ENCODE measurements around the gene SC5D. TPM values are rescaled to one million over a fixed set of nuclear protein-coding genes. Genes with fewer than 3 reads are reported as not detected.

Gene SC5D
- 10 to 100 TPM; 16.3 to 43.4 (median 29.8) TPM for total RNA-seq

DNA sequence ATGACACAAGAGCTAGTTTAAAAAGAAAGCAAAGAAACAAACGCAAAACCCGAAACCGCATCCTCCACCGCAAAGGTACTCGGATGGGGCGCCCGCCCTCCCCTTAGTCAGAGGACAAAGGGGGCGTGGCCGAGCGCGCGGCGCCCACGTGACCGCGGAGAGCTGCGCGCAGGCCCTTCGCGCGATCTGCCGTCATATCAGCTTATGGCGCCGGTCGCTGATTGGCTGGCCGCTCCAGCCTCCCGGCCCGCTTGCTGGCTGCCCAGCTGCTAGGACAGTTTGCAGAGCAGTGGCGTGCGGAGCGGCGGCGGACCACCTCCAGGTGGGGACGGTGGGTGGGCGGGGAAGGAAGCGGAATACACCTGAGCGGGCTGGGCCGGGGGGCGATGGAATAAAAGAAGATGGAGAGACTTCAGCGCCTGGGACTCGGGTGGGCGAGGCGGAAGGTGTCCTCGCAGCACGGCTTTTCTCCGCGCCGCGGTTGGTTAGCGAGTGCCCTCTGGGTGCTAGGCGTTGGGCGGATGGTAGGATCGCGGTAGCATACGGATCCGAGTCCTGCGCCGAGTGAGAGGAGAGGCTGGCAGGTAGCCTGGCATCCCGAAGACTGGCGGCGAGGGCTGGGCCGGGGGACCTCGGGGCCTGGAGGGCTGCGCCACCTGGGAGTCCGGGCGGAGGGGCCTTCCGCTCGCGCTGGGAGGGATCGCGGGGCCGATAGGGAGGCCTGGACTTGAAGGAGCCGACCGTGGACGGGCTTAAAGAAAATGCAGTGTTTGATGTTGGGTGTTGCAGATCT, at the start of gene SC5D:
Gene SC5D, plus strand, starts transcription at position 277 of the 793 bp plus-strand sequence. CDS start 10,605 bp downstream, outside the sequence.
- Histone ChIP-seq H3K36me3 (no peaks in the 10 kb centered on the region), H3K9me3 (no peaks in the 10 kb centered on the region), H3K4me1 (peaks cover 20% of the 10 kb centered on the region), H3K4me3 (peak within 1 kb of the TSS; percentile 79), H3K27me3 (no peaks in the 10 kb centered on the region), H3K27ac (peak within 1 kb of the TSS; percentile 84)
- peak in 1 of 2 donors; percentile 55 for TF ChIP-seq POLR2A (IDR thresholded peaks at IDR 0.05)
- TF ChIP-seq EP300 (IDR thresholded peaks at IDR 0.05) = no peak
- under 1% methylated on average over 38 of the region's 75 CpGs for WGBS
- peak; percentile 95 to 97 for DNase-seq (ENCODE audit: low spot score in 2 of 2)

GRCh38 chr11:121244884-121245283, 47.7 kb upstream of the SC5D start:
- no peaks in the 10 kb centered on the region for H3K27me3 ChIP-seq
- no peak overlapping the region for H3K27ac ChIP-seq
- TF ChIP-seq POLR2AphosphoS5 (IDR thresholded peaks at IDR 0.05) (no peak), CTCF (IDR thresholded peaks at IDR 0.05) (no peak), EP300 (IDR thresholded peaks at IDR 0.05) (no peak), POLR2A (IDR thresholded peaks at IDR 0.05) (no peak)
- no peak for DNase-seq (ENCODE audit: low spot score in 2 of 2)
- no peak overlapping the region for H3K4me3 ChIP-seq
- 71% methylated on average over 9 of the region's 10 CpGs for WGBS
- H3K36me3 ChIP-seq = no peaks in the 10 kb centered on the region
- peaks cover 3% of the 10 kb centered on the region for H3K4me1 ChIP-seq
- no peaks in the 10 kb centered on the region for H3K9me3 ChIP-seq

DNA sequence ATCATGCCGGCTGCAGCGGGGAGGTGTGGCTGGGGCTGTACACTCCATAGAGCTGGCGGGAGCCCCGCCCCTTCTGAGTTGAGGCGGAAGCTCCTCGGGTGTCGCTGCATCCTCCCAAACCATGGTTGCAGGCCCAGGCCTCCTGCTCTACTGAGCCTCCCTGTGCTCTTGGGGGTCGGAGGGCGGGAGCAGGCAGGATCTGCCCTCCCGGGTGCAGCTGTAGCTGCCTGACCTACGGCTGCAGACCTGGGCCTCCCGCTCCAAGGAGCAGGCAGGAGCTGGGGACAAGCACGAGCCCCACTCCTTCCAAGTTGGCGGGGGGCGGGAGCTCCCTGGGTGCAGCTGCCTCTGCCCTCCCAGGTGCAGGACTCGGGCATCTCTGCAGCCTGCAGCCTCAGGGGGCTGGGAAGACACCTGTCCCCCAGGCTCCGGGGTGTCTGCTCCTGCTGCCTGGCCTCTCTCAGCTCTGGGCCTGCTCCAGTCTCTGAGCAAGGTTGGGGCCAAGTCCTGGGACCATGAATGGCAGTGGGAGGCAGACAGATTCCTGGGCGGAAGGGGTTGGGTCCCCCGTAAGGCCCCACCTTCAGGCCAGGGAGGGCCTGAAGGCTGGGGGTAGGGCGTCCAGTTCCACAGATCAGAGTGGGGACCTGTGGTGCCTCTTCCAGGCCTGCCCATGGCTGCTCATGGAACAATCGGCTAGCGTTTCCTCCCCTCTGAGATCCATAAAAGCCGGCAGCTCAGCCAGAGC, 46.4 kb upstream of the SC5D start:
- 78% methylated on average over 9 of the region's 23 CpGs for WGBS
- no peaks in the 10 kb centered on the region for H3K36me3 ChIP-seq
- no peaks in the 10 kb centered on the region for H3K27me3 ChIP-seq
- H3K4me3 ChIP-seq = no peak overlapping the region
- no peaks in the 10 kb centered on the region for H3K4me1 ChIP-seq
- no peak overlapping the region for H3K27ac ChIP-seq
- TF ChIP-seq POLR2AphosphoS5 (IDR thresholded peaks at IDR 0.05) = no peak
- TF ChIP-seq POLR2A (IDR thresholded peaks at IDR 0.05) = no peak
- no peak for TF ChIP-seq CTCF (IDR thresholded peaks at IDR 0.05)
- no peak for TF ChIP-seq EP300 (IDR thresholded peaks at IDR 0.05)
- no peak for DNase-seq (ENCODE audit: low spot score in 2 of 2)
- H3K9me3 ChIP-seq = no peaks in the 10 kb centered on the region

GRCh38 chr11:121246769-121247035, 45.9 kb upstream of the SC5D start:
- Histone ChIP-seq H3K36me3 (no peaks in the 10 kb centered on the region), H3K4me3 (no peak overlapping the region), H3K27ac (no peak overlapping the region), H3K27me3 (no peaks in the 10 kb centered on the region), H3K4me1 (no peaks in the 10 kb centered on the region), H3K9me3 (no peaks in the 10 kb centered on the region)
- 81% methylated on average over 3 of the region's 3 CpGs for WGBS
- DNase-seq (ENCODE audit: low spot score in 2 of 2) = no peak
- TF ChIP-seq CTCF (IDR thresholded peaks at IDR 0.05) = no peak
- no peak for TF ChIP-seq POLR2AphosphoS5 (IDR thresholded peaks at IDR 0.05)
- TF ChIP-seq EP300 (IDR thresholded peaks at IDR 0.05) = no peak
- no peak for TF ChIP-seq POLR2A (IDR thresholded peaks at IDR 0.05)

DNA sequence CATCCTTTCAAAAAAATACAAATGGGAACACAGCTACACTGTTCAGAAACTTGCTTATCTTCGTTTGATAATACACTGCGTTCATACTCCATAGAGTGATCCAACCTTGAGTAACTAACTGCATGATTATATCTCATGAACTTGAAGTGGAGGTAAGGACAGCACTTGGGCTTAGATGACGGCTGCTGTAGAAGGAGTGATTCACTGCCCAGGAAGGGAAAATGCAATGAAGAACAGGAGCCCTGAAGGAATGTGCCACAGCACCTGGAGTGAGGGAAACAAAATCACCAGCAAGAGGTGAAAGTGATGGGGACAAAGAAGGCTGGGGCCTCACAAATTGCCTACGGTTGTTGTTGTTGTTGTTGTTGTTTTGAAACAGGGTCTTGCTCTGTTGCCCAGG, 44.1 kb upstream of the SC5D start:
- Histone ChIP-seq H3K27me3 (no peaks in the 10 kb centered on the region), H3K27ac (no peak overlapping the region)
- WGBS = 85% methylated on average over 4 of the region's 4 CpGs

More for the DNA sequence above, 44.1 kb upstream of the SC5D start:
- no peaks in the 10 kb centered on the region for H3K9me3 ChIP-seq
- no peaks in the 10 kb centered on the region for H3K4me1 ChIP-seq
- TF ChIP-seq POLR2A (IDR thresholded peaks at IDR 0.05) (no peak), CTCF (IDR thresholded peaks at IDR 0.05) (no peak), POLR2AphosphoS5 (IDR thresholded peaks at IDR 0.05) (no peak), EP300 (IDR thresholded peaks at IDR 0.05) (no peak)
- no peak for DNase-seq (ENCODE audit: low spot score in 2 of 2)
- H3K36me3 ChIP-seq = no peaks in the 10 kb centered on the region
- no peak overlapping the region for H3K4me3 ChIP-seq
